Measurements from ENCODE around the gene MSLN. TPM values are rescaled to one million over a fixed set of nuclear protein-coding genes. Genes with fewer than 3 reads are reported as not detected.

The MSLN gene
- total RNA-seq, 4 donors from 2014 or later = 1.1 to 4.3 (median 4.0) TPM; not detected in 1

GRCh38 chr16:785563-786535 lies 25.3 kb downstream of the MSLN start:
- TF ChIP-seq POLR2A (IDR thresholded peaks at IDR 0.05) (no peak), CTCF (IDR thresholded peaks at IDR 0.05) (no peak)
- intact Hi-C loops (cut with DNase I; ENCODE audit: low total_unique reads) = no loop called here
- peak; percentile 42 to 93 for DNase-seq (ENCODE audit: low spot score in 2 of 2)
- WGBS, 2 donors = 67 to 68% methylated on average over 32 to 43 of the region's 58 CpGs
- H3K4me3 ChIP-seq (ENCODE audit: low read depth, poor library complexity, severe bottlenecking) = no peak overlapping the region

GRCh38 chr16:787321-787966 lies 26.9 kb downstream of the MSLN start:
- WGBS, 2 donors = 45 to 51% methylated on average over 31 to 32 of the region's 47 CpGs
- intact Hi-C loops (cut with DNase I; ENCODE audit: low total_unique reads) = no loop called here
- TF ChIP-seq POLR2A (IDR thresholded peaks at IDR 0.05) = no peak
- TF ChIP-seq CTCF (IDR thresholded peaks at IDR 0.05) = no peak
- peak overlapping the region; percentile 91 for H3K4me3 ChIP-seq (ENCODE audit: low read depth, poor library complexity, severe bottlenecking)
- DNase-seq (ENCODE audit: low spot score in 2 of 2) = no peak

- TF ChIP-seq CTCF (IDR thresholded peaks at IDR 0.05) = no peak
- TF ChIP-seq POLR2A (IDR thresholded peaks at IDR 0.05) = no peak
- intact Hi-C loops (cut with DNase I; ENCODE audit: low total_unique reads) = no loop called here
- no peak for DNase-seq (ENCODE audit: low spot score in 2 of 2)
- H3K4me3 ChIP-seq (ENCODE audit: low read depth, poor library complexity, severe bottlenecking) = peak within 1 kb of the TSS; percentile 91
- WGBS, 2 donors = 0% methylated on average over 1 of the region's 45 CpGs; no CpG with 5 or more reads in 1 of the 2 donors
Observed at GRCh38 chr16:787978-788398, 27.5 kb downstream of the MSLN start, which contains the start of gene RPUSD1. Gene RPUSD1, minus strand, starts transcription at chr16:788381. Its CDS starts 644 bp downstream, at chr16:787737.

- peak within 1 kb of the TSS; percentile 91 for H3K4me3 ChIP-seq (ENCODE audit: low read depth, poor library complexity, severe bottlenecking)
- peak; percentile 84 to 98 for DNase-seq (ENCODE audit: low spot score in 2 of 2)
- intact Hi-C loops (cut with DNase I; ENCODE audit: low total_unique reads) = no loop called here
- TF ChIP-seq CTCF (IDR thresholded peaks at IDR 0.05) (no peak), POLR2A (IDR thresholded peaks at IDR 0.05) (no peak)
- WGBS, 2 donors = 0% methylated on average over 5 to 30 of the region's 97 CpGs
Observed at GRCh38 chr16:788399-789126, 28.0 kb downstream of the MSLN start, which contains the start of gene CHTF18. Gene CHTF18, plus strand, starts transcription at chr16:788620. Its CDS starts 65 bp downstream, at chr16:788685.

- no peak overlapping the region for H3K4me3 ChIP-seq (ENCODE audit: low read depth, poor library complexity, severe bottlenecking)
- intact Hi-C loops (cut with DNase I; ENCODE audit: low total_unique reads) = no loop called here
- no peak for DNase-seq (ENCODE audit: low spot score in 2 of 2)
- 74 to 76% methylated on average over 17 to 28 of the region's 33 CpGs for WGBS, 2 donors
- TF ChIP-seq CTCF (IDR thresholded peaks at IDR 0.05) (no peak), POLR2A (IDR thresholded peaks at IDR 0.05) (no peak)
Observed at GRCh38 chr16:789191-789850, 28.8 kb downstream of the MSLN start.

All from lower leg skin (tissue), 4 donors.